Stimulated activated CD4-positive, alpha-beta T cell treated with anti-CD3 and anti-CD28 coated beads, TNF-alpha, amount 100 ng/mL, for 4 hours (primary cell): ENCODE data around the gene TMEM120B.

Experiments
- DNase-seq, 3 experiments: peaks; one replicate each; pipeline ENCODE4 v3.0.0-alpha.2; 2020; ENCODE audit warnings: low read depth in 3 of 3

Gene TMEM120B

GRCh38 chr12:121815263-121815662 lies 102.7 kb downstream of the TMEM120B start:
- no peak for DNase-seq

GRCh38 chr12:121816925-121817647 lies 104.5 kb downstream of the TMEM120B start:
- no peak for DNase-seq

- DNase-seq, result no peak
Measured at GRCh38 chr12:121817648-121818043, 105.1 kb downstream of the TMEM120B start.

GRCh38 chr12:121819212-121819949 lies 106.8 kb downstream of the TMEM120B start:
- DNase-seq, result no peak

GRCh38 chr12:121820056-121820455 lies 107.5 kb downstream of the TMEM120B start:
- DNase-seq, result no peak

- DNase-seq, result no peak
Measured at GRCh38 chr12:121822393-121823100, 110.0 kb downstream of the TMEM120B start.

- no peak for DNase-seq
Measured at GRCh38 chr12:121823101-121823726, 110.7 kb downstream of the TMEM120B start.

GRCh38 chr12:121823727-121824115 lies 111.2 kb downstream of the TMEM120B start:
- no peak for DNase-seq

- DNase-seq, result no peak
Measured at GRCh38 chr12:121825041-121825523, 112.5 kb downstream of the TMEM120B start.

GRCh38 chr12:121826318-121827150 lies 114.0 kb downstream of the TMEM120B start:
- no peak for DNase-seq

- no peak for DNase-seq
Measured at GRCh38 chr12:121827351-121828099, 115.0 kb downstream of the TMEM120B start.

GRCh38 chr12:121828306-121828705 lies 115.8 kb downstream of the TMEM120B start:
- DNase-seq, result no peak

- no peak for DNase-seq
Measured at GRCh38 chr12:121828826-121829225, 116.3 kb downstream of the TMEM120B start.

GRCh38 chr12:121829250-121829918 lies 116.8 kb downstream of the TMEM120B start:
- DNase-seq, result no peak

- DNase-seq, result no peak
Measured at GRCh38 chr12:121830134-121830533, 117.6 kb downstream of the TMEM120B start.

GRCh38 chr12:121830588-121831265 lies 118.2 kb downstream of the TMEM120B start:
- no peak for DNase-seq
